Activated T-helper 1 cell treated with anti-CD3 and anti-CD28 coated beads, Interleukin-12 subunit alpha, Interleukin-12 subunit beta, Interleukin-2, Interleukin-4 antibody, amounts not matched to agents 30 ng/mL and 10 ng/mL and 1 ng/mL, durations not matched to agents 14 hours and 24 hours and 36 hours (primary cell): ENCODE data around the gene RNF169. TPM values are rescaled to one million over a fixed set of nuclear protein-coding genes. Genes with fewer than 3 reads are reported as not detected.

Experiments
- DNase-seq: peaks from one replicate; pipeline ENCODE4 v3.0.0; 2021; ENCODE audit warnings: low spot score
- H3K27ac Mint-ChIP-seq: one replicate; pipeline ENCODE4 v1.8.0; 2021; ENCODE audit warnings: mild to moderate bottlenecking, mixed read lengths
- H3K27me3 Mint-ChIP-seq: one replicate; pipeline ENCODE4 v1.8.0; 2022; ENCODE audit warnings: mild to moderate bottlenecking, moderate library complexity, mixed read lengths; ENCODE audit not compliant: insufficient read depth
- H3K36me3 Mint-ChIP-seq: one replicate; pipeline ENCODE4 v1.8.0; 2021; ENCODE audit warnings: low read depth, mixed read lengths
- H3K4me1 Mint-ChIP-seq: one replicate; pipeline ENCODE4 v1.8.0; 2021; ENCODE audit warnings: low read depth, mixed read lengths
- H3K4me3 Mint-ChIP-seq: one replicate; pipeline ENCODE4 v1.8.0; 2021; ENCODE audit warnings: mild to moderate bottlenecking, moderate library complexity, mixed read lengths
- H3K9me3 Mint-ChIP-seq: one replicate; pipeline ENCODE4 v1.8.0; 2021; ENCODE audit warnings: mixed read lengths
- intact Hi-C: fragments of 100-400 bp; cut with micrococcal nuclease; formaldehyde crosslinking; loops from one replicate; pipeline ENCODE4 v1.15.1; 2024
- total RNA-seq: library from RNA; stranded (reverse); gene quantifications from 2 replicates; pipeline ENCODE4 v1.2.3, GENCODE V29; 2022

RNF169 gene
- total RNA-seq, 1 donor from 2014 or later, result 14.8 TPM

GRCh38 chr11:74780248-74781005, 31.8 kb downstream of the RNF169 start:
- H3K27ac Mint-ChIP-seq, result no peak overlapping the region
- peaks cover 4% of the 10 kb centered on the region for H3K4me1 Mint-ChIP-seq
- intact Hi-C loops, result no loop called here
- H3K36me3 Mint-ChIP-seq, result peaks cover 3% of the 10 kb centered on the region
- DNase-seq, result no peak
- H3K9me3 Mint-ChIP-seq, result no peaks in the 10 kb centered on the region
- no peaks in the 10 kb centered on the region for H3K27me3 Mint-ChIP-seq
- H3K4me3 Mint-ChIP-seq, result no peak overlapping the region

GRCh38 chr11:74783241-74783871, 34.7 kb downstream of the RNF169 start:
- DNase-seq, result no peak
- Mint-ChIP-seq H3K27me3 (no peaks in the 10 kb centered on the region), H3K27ac (no peak overlapping the region), H3K9me3 (no peaks in the 10 kb centered on the region), H3K4me3 (peak overlapping the region; percentile 15), H3K4me1 (peaks cover 4% of the 10 kb centered on the region), H3K36me3 (no peaks in the 10 kb centered on the region)
- intact Hi-C loops, result no loop called here

- no peaks in the 10 kb centered on the region for H3K36me3 Mint-ChIP-seq
- H3K9me3 Mint-ChIP-seq, result no peaks in the 10 kb centered on the region
- H3K4me3 Mint-ChIP-seq, result no peak overlapping the region
- no peaks in the 10 kb centered on the region for H3K27me3 Mint-ChIP-seq
- intact Hi-C loops, result no loop called here
- DNase-seq, result no peak
- peaks cover 1% of the 10 kb centered on the region for H3K4me1 Mint-ChIP-seq
- H3K27ac Mint-ChIP-seq, result no peak overlapping the region
Observed at GRCh38 chr11:74784234-74784633, 35.6 kb downstream of the RNF169 start.

- H3K36me3 Mint-ChIP-seq, result peaks cover 4% of the 10 kb centered on the region
- DNase-seq, result no peak
- H3K4me1 Mint-ChIP-seq, result no peaks in the 10 kb centered on the region
- H3K9me3 Mint-ChIP-seq, result no peaks in the 10 kb centered on the region
- H3K4me3 Mint-ChIP-seq, result no peak overlapping the region
- H3K27ac Mint-ChIP-seq, result no peak overlapping the region
- intact Hi-C loops, result no loop called here
- no peaks in the 10 kb centered on the region for H3K27me3 Mint-ChIP-seq
Observed at GRCh38 chr11:74784726-74785125, 36.1 kb downstream of the RNF169 start.

GRCh38 chr11:74786574-74786973, 37.9 kb downstream of the RNF169 start:
- Mint-ChIP-seq H3K27me3 (no peaks in the 10 kb centered on the region), H3K9me3 (no peaks in the 10 kb centered on the region), H3K4me1 (no peaks in the 10 kb centered on the region), H3K27ac (no peak overlapping the region), H3K36me3 (peaks cover 16% of the 10 kb centered on the region), H3K4me3 (no peak overlapping the region)
- intact Hi-C loops, result no loop called here
- no peak for DNase-seq

- H3K9me3 Mint-ChIP-seq, result no peaks in the 10 kb centered on the region
- H3K4me3 Mint-ChIP-seq, result no peak overlapping the region
- H3K27me3 Mint-ChIP-seq, result no peaks in the 10 kb centered on the region
- no peak overlapping the region for H3K27ac Mint-ChIP-seq
- H3K4me1 Mint-ChIP-seq, result no peaks in the 10 kb centered on the region
- no peak for DNase-seq
- intact Hi-C loops, result no loop called here
- peaks cover 33% of the 10 kb centered on the region for H3K36me3 Mint-ChIP-seq
Observed at GRCh38 chr11:74791333-74792100, 42.9 kb downstream of the RNF169 start.

- Mint-ChIP-seq H3K9me3 (no peaks in the 10 kb centered on the region), H3K36me3 (peaks cover 12% of the 10 kb centered on the region), H3K27ac (no peak overlapping the region), H3K4me1 (peaks cover 10% of the 10 kb centered on the region), H3K27me3 (no peaks in the 10 kb centered on the region), H3K4me3 (no peak overlapping the region)
- no peak for DNase-seq
- intact Hi-C loops, result no loop called here
Observed at GRCh38 chr11:74806267-74806666, 57.6 kb downstream of the RNF169 start.

- no peaks in the 10 kb centered on the region for H3K27me3 Mint-ChIP-seq
Observed at GRCh38 chr11:74809801-74810200, 61.2 kb downstream of the RNF169 start.

GRCh38 chr11:74815966-74816365, 67.3 kb downstream of the RNF169 start:
- Mint-ChIP-seq H3K27me3 (no peaks in the 10 kb centered on the region), H3K36me3 (peaks cover 41% of the 10 kb centered on the region), H3K4me1 (peaks cover 28% of the 10 kb centered on the region), H3K4me3 (no peak overlapping the region), H3K9me3 (no peaks in the 10 kb centered on the region), H3K27ac (no peak overlapping the region)
- no peak for DNase-seq
- intact Hi-C loops, result no loop called here

More at GRCh38 chr11:74809801-74810200, 61.2 kb downstream of the RNF169 start:
- H3K27ac Mint-ChIP-seq, result no peak overlapping the region
- peaks cover 13% of the 10 kb centered on the region for H3K36me3 Mint-ChIP-seq
- no peaks in the 10 kb centered on the region for H3K9me3 Mint-ChIP-seq
- intact Hi-C loops, result no loop called here
- DNase-seq, result no peak
- H3K4me1 Mint-ChIP-seq, result peaks cover 6% of the 10 kb centered on the region
- no peak overlapping the region for H3K4me3 Mint-ChIP-seq

- Mint-ChIP-seq H3K4me1 (peaks cover 34% of the 10 kb centered on the region), H3K36me3 (peaks cover 43% of the 10 kb centered on the region)
- intact Hi-C loops, result no loop called here
Observed at GRCh38 chr11:74816664-74817063, 68.0 kb downstream of the RNF169 start.

GRCh38 chr11:74818283-74818946, 69.8 kb downstream of the RNF169 start:
- Mint-ChIP-seq H3K4me1 (peaks cover 43% of the 10 kb centered on the region), H3K27ac (peak overlapping the region; percentile 4), H3K9me3 (peaks cover under 1% of the 10 kb centered on the region), H3K36me3 (peaks cover 46% of the 10 kb centered on the region), H3K4me3 (no peak overlapping the region), H3K27me3 (no peaks in the 10 kb centered on the region)
- no peak for DNase-seq
- intact Hi-C loops, result no loop called here

More at GRCh38 chr11:74816664-74817063, 68.0 kb downstream of the RNF169 start:
- no peak for DNase-seq
- Mint-ChIP-seq H3K9me3 (no peaks in the 10 kb centered on the region), H3K4me3 (no peak overlapping the region), H3K27ac (no peak overlapping the region), H3K27me3 (no peaks in the 10 kb centered on the region)

GRCh38 chr11:74819400-74819799, 70.8 kb downstream of the RNF169 start:
- no peak overlapping the region for H3K27ac Mint-ChIP-seq
- no peak overlapping the region for H3K4me3 Mint-ChIP-seq
- peaks cover 56% of the 10 kb centered on the region for H3K36me3 Mint-ChIP-seq
- intact Hi-C loops, result no loop called here
- H3K27me3 Mint-ChIP-seq, result no peaks in the 10 kb centered on the region
- peaks cover 43% of the 10 kb centered on the region for H3K4me1 Mint-ChIP-seq
- peaks cover 10% of the 10 kb centered on the region for H3K9me3 Mint-ChIP-seq
- DNase-seq, result no peak
